ENCODE results near the gene DNAAF3. TPM values are rescaled to one million over a fixed set of nuclear protein-coding genes. Genes with fewer than 3 reads are reported as not detected.
"Not testable (repeated sequence)": the region's sequence is repeated elsewhere in the genome, so short reads cannot be mapped to it uniquely, and the experiment has no call there.

Gene DNAAF3
- total and polyA plus RNA-seq, 7 experiments from 2014 or later: not detected

- Mint-ChIP-seq H3K36me3 (peaks cover 0 to 9% (median 2%) of the 10 kb centered on the region in 5 donors), H3K27ac (no peak within 1 kb of the TSS), H3K4me1 (peaks cover 15 to 29% (median 25%) of the 10 kb centered on the region in 7 donors), H3K4me3 (peak within 1 kb of the TSS in 5 of 10 donors; percentile 16 to 63 (median 39)), H3K27me3 (peaks cover 10 to 44% (median 34%) of the 10 kb centered on the region in 5 donors), H3K9me3 (peaks cover under 1 to 13% (median 6%) of the 10 kb centered on the region in 11 donors)
- ChIA-PET POLR2A (no interaction called here), CTCF (no interaction called here)
- peaks cover 0 to 12% of the 10 kb centered on the region in 2 donors for H3K4me1 ChIP-seq (ENCODE audit: control insufficient read depth in 2 of 2, insufficient read depth in 2 of 2, low read length in 2 of 2)
- H3K27ac ChIP-seq (ENCODE audit: low read depth, low read length): no peak within 1 kb of the TSS
- DNase-seq (no peak), ATAC-seq (no peak)
- H3K36me3 ChIP-seq (ENCODE audit: control insufficient read depth in 2 of 3, insufficient read depth in 3 of 3, low read length in 3 of 3): no peaks in the 10 kb centered on the region
- no peak within 1 kb of the TSS for H3K4me3 ChIP-seq (ENCODE audit: low read length)
- peaks cover 0 to 6% (median 0%) of the 10 kb centered on the region in 3 experiments for H3K9me3 ChIP-seq (ENCODE audit: control insufficient read depth in 2 of 3, low read length in 3 of 3)
- peaks cover 0 to 10% of the 10 kb centered on the region in 2 donors for H3K27me3 ChIP-seq (ENCODE audit: control insufficient read depth in 2 of 2, insufficient read depth in 2 of 2, low read length in 2 of 2)
- intact Hi-C loops (cut with micrococcal nuclease): no loop called here
Observed at GRCh38 chr19:55157064-55157908, 9.1 kb downstream of the DNAAF3 start, which contains the start of gene TNNI3. Gene TNNI3 (minus strand): TSS chr19:55157732. CDS start chr19:55157589, 143 bp downstream.

- Histone ChIP-seq H3K27me3 (ENCODE audit: control insufficient read depth in 2 of 2, insufficient read depth in 2 of 2, low read length in 2 of 2) (peaks cover 0 to 10% of the 10 kb centered on the region in 2 donors), H3K27ac (ENCODE audit: low read depth, low read length) (no peak overlapping the region), H3K4me1 (ENCODE audit: control insufficient read depth in 2 of 2, insufficient read depth in 2 of 2, low read length in 2 of 2) (peaks cover 0 to 12% of the 10 kb centered on the region in 2 donors), H3K4me3 (ENCODE audit: low read length) (no peak overlapping the region), H3K36me3 (ENCODE audit: control insufficient read depth in 2 of 3, insufficient read depth in 3 of 3, low read length in 3 of 3) (no peaks in the 10 kb centered on the region), H3K9me3 (ENCODE audit: control insufficient read depth in 2 of 3, low read length in 3 of 3) (peaks cover 0 to 14% (median 8%) of the 10 kb centered on the region in 3 experiments)
- ChIA-PET CTCF (no interaction called here), POLR2A (no interaction called here)
- intact Hi-C loops (cut with micrococcal nuclease): no loop called here
- DNase-seq (no peak), ATAC-seq (no peak)
- H3K27me3 Mint-ChIP-seq: peaks cover 8 to 41% (median 32%) of the 10 kb centered on the region in 5 donors
- no peak overlapping the region for H3K27ac Mint-ChIP-seq
- H3K36me3 Mint-ChIP-seq: peaks cover 0 to 9% (median 7%) of the 10 kb centered on the region in 5 donors
- H3K4me1 Mint-ChIP-seq: peaks cover 15 to 38% (median 31%) of the 10 kb centered on the region in 7 donors
- peaks cover 2 to 20% (median 12%) of the 10 kb centered on the region in 11 donors for H3K9me3 Mint-ChIP-seq
- H3K4me3 Mint-ChIP-seq: peak overlapping the region in 9 of 10 donors; percentile 9 to 63 (median 27)
Observed at GRCh38 chr19:55156202-55157063, 10.0 kb downstream of the DNAAF3 start.

GRCh38 chr19:55155784-55156183 is 10.6 kb downstream of the DNAAF3 start:
- H3K27me3 ChIP-seq (ENCODE audit: control insufficient read depth in 2 of 2, insufficient read depth in 2 of 2, low read length in 2 of 2); POLR2A ChIA-PET; intact Hi-C loops (cut with micrococcal nuclease); DNase-seq; H3K27ac Mint-ChIP-seq; H3K4me3 ChIP-seq (ENCODE audit: low read length); CTCF ChIA-PET; H3K27ac ChIP-seq (ENCODE audit: low read depth, low read length); H3K36me3 Mint-ChIP-seq; H3K36me3 ChIP-seq (ENCODE audit: control insufficient read depth in 2 of 3, insufficient read depth in 3 of 3, low read length in 3 of 3); ATAC-seq: not testable (repeated sequence)
- Mint-ChIP-seq H3K9me3 (peaks cover 3 to 24% (median 14%) of the 10 kb centered on the region in 11 donors), H3K4me1 (peaks cover 15 to 40% (median 31%) of the 10 kb centered on the region in 7 donors), H3K27me3 (peaks cover 8 to 41% (median 32%) of the 10 kb centered on the region in 5 donors), H3K4me3 (peak overlapping the region in 3 of 10 donors; percentile 9 to 53 (median 41))
- peaks cover 0 to 12% of the 10 kb centered on the region in 2 donors for H3K4me1 ChIP-seq (ENCODE audit: control insufficient read depth in 2 of 2, insufficient read depth in 2 of 2, low read length in 2 of 2)
- peaks cover 0 to 17% (median 10%) of the 10 kb centered on the region in 3 experiments for H3K9me3 ChIP-seq (ENCODE audit: control insufficient read depth in 2 of 3, low read length in 3 of 3)

GRCh38 chr19:55153652-55154264 is 12.7 kb downstream of the DNAAF3 start:
- H3K4me3 Mint-ChIP-seq: peak overlapping the region in 5 of 10 donors; percentile 19 to 75 (median 35)

GRCh38 chr19:55152017-55152416 is 14.4 kb downstream of the DNAAF3 start:
- Histone ChIP-seq H3K4me1 (ENCODE audit: control insufficient read depth in 2 of 2, insufficient read depth in 2 of 2, low read length in 2 of 2) (peaks cover 0 to 12% of the 10 kb centered on the region in 2 donors), H3K27ac (ENCODE audit: low read depth, low read length) (peak overlapping the region; percentile 38), H3K27me3 (ENCODE audit: control insufficient read depth in 2 of 2, insufficient read depth in 2 of 2, low read length in 2 of 2) (peaks cover 0 to 8% of the 10 kb centered on the region in 2 donors), H3K9me3 (ENCODE audit: control insufficient read depth in 2 of 3, low read length in 3 of 3) (peaks cover 0 to 17% (median 10%) of the 10 kb centered on the region in 3 experiments), H3K4me3 (ENCODE audit: low read length) (no peak overlapping the region), H3K36me3 (ENCODE audit: control insufficient read depth in 2 of 3, insufficient read depth in 3 of 3, low read length in 3 of 3) (no peaks in the 10 kb centered on the region)
- peak overlapping the region in 4 of 10 donors; percentile 7 to 64 (median 48) for H3K4me3 Mint-ChIP-seq
- POLR2A ChIA-PET: interaction anchor here (1.0 kb wide), 1 partner anchor 233 kb away, joined by 3 read pairs; no protein-coding TSS in a partner anchor
- CTCF ChIA-PET: interaction anchor here (0.6 to 1.8 kb wide), 2 partner anchors 12 to 487 kb away, joined by 3 to 7 read pairs; no protein-coding TSS in a partner anchor
- peaks cover 10 to 40% (median 24%) of the 10 kb centered on the region in 7 donors for H3K4me1 Mint-ChIP-seq
- peaks cover 0 to 9% (median 7%) of the 10 kb centered on the region in 5 donors for H3K36me3 Mint-ChIP-seq
- peak overlapping the region; percentile 69 to 90 (median 84) for H3K27ac Mint-ChIP-seq
- no peak for DNase-seq
- no peak for ATAC-seq
- peaks cover 3 to 33% (median 14%) of the 10 kb centered on the region in 11 donors for H3K9me3 Mint-ChIP-seq
- intact Hi-C loops (cut with micrococcal nuclease): no loop called here
- H3K27me3 Mint-ChIP-seq: peaks cover 28 to 42% (median 32%) of the 10 kb centered on the region in 5 donors

More at GRCh38 chr19:55153652-55154264, 12.7 kb downstream of the DNAAF3 start:
- Mint-ChIP-seq H3K36me3 (peaks cover 0 to 9% (median 7%) of the 10 kb centered on the region in 5 donors), H3K27me3 (peaks cover 24 to 41% (median 34%) of the 10 kb centered on the region in 5 donors), H3K9me3 (peaks cover 3 to 33% (median 14%) of the 10 kb centered on the region in 11 donors), H3K4me1 (peaks cover 10 to 40% (median 26%) of the 10 kb centered on the region in 7 donors), H3K27ac (peak overlapping the region in 3 of 9 donors; percentile 23 to 73 (median 47))
- Histone ChIP-seq H3K36me3 (ENCODE audit: control insufficient read depth in 2 of 3, insufficient read depth in 3 of 3, low read length in 3 of 3) (no peaks in the 10 kb centered on the region), H3K27ac (ENCODE audit: low read depth, low read length) (no peak overlapping the region), H3K27me3 (ENCODE audit: control insufficient read depth in 2 of 2, insufficient read depth in 2 of 2, low read length in 2 of 2) (peaks cover 0 to 10% of the 10 kb centered on the region in 2 donors), H3K4me1 (ENCODE audit: control insufficient read depth in 2 of 2, insufficient read depth in 2 of 2, low read length in 2 of 2) (peaks cover 0 to 12% of the 10 kb centered on the region in 2 donors), H3K4me3 (ENCODE audit: low read length) (no peak overlapping the region), H3K9me3 (ENCODE audit: control insufficient read depth in 2 of 3, low read length in 3 of 3) (peaks cover 0 to 17% (median 10%) of the 10 kb centered on the region in 3 experiments)
- ATAC-seq (no peak), DNase-seq (no peak)
- ChIA-PET POLR2A (interaction anchor here (1.0 kb wide), 1 partner anchor 848 kb away, joined by 4 read pairs; no protein-coding TSS in a partner anchor), CTCF (interaction anchor here (0.6 kb wide), 1 partner anchor 305 kb away, joined by 3 read pairs; no protein-coding TSS in a partner anchor)
- intact Hi-C loops (cut with micrococcal nuclease): no loop called here
